HL-60 (cell line): ENCODE results near the gene RPS19.

ENCODE experiments used
- GABPA ChIP-seq: IDR thresholded peaks from 2 replicates; pipeline ENCODE4 v1.6.1; 2012; ENCODE audit warnings: low read depth
- TF ChIP-seq, protein P1 (sequence below): IDR thresholded peaks from one replicate; pipeline ENCODE4 v1.5.1; 2011; ENCODE audit warnings: low read length, control low read depth, inconsistent platforms; ENCODE audit not compliant: insufficient read depth

GRCh38 chr19:41869374-41869955 lies 9.4 kb downstream of the RPS19 start:
- TF ChIP-seq, protein P1, sequence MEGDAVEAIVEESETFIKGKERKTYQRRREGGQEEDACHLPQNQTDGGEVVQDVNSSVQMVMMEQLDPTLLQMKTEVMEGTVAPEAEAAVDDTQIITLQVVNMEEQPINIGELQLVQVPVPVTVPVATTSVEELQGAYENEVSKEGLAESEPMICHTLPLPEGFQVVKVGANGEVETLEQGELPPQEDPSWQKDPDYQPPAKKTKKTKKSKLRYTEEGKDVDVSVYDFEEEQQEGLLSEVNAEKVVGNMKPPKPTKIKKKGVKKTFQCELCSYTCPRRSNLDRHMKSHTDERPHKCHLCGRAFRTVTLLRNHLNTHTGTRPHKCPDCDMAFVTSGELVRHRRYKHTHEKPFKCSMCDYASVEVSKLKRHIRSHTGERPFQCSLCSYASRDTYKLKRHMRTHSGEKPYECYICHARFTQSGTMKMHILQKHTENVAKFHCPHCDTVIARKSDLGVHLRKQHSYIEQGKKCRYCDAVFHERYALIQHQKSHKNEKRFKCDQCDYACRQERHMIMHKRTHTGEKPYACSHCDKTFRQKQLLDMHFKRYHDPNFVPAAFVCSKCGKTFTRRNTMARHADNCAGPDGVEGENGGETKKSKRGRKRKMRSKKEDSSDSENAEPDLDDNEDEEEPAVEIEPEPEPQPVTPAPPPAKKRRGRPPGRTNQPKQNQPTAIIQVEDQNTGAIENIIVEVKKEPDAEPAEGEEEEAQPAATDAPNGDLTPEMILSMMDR, result no peak
- no peak for TF ChIP-seq GABPA
